HepG2 (cell line): ENCODE results near the gene LSM12. TPM values are rescaled to one million over a fixed set of nuclear protein-coding genes. Genes with fewer than 3 reads are reported as not detected.

Experiments used
- CAMTA2 ChIP-seq: sonication (generic); formaldehyde crosslinking; IDR thresholded peaks from 2 replicates; pipeline ENCODE4 v1.4.0; 2020; ENCODE audit warnings: mild to moderate bottlenecking, missing genetic modification reagents, borderline replicate concordance
- CREM ChIP-seq, 2 experiments: sonication (generic) in 1 of 2; formaldehyde crosslinking in 1 of 2; IDR thresholded peaks; 2 replicates each; pipeline versions ENCODE4 v1.4.0 to v1.6.1; 2016 to 2020; ENCODE audit warnings: antibody characterized with exemption in 1 of 2, mild to moderate bottlenecking in 1 of 2, missing genetic modification reagents in 1 of 2
- EZH2 ChIP-seq: conservative IDR thresholded peaks from 2 replicates; pipeline ENCODE4 v1.6.1; 2012; ENCODE audit warnings: mild to moderate bottlenecking, low read depth, low read length, moderate library complexity
- FOXP1 ChIP-seq, 2 experiments: fragments of 450-650 bp in 1 of 2; IDR thresholded peaks; 2 replicates each; pipeline ENCODE4 v1.6.1; 2017 to 2018; ENCODE audit warnings: antibody characterized with exemption in 1 of 2
- MBD4 ChIP-seq: IDR thresholded peaks from 2 replicates; pipeline ENCODE4 v1.6.1; 2012; ENCODE audit warnings: low read length, inconsistent platforms, borderline replicate concordance
- NR2F2 ChIP-seq: IDR thresholded peaks from 2 replicates; pipeline ENCODE4 v1.6.1; 2012; ENCODE audit warnings: low read depth, inconsistent platforms, borderline replicate concordance
- RARA ChIP-seq: IDR thresholded peaks from 2 replicates; pipeline ENCODE4 v1.6.1; 2016; ENCODE audit warnings: missing genetic modification reagents, missing compliant biosample characterization
- SIX1 ChIP-seq: sonication (generic); formaldehyde crosslinking; IDR thresholded peaks from 2 replicates; pipeline ENCODE4 v1.4.0; 2020; ENCODE audit warnings: missing genetic modification reagents, borderline replicate concordance
- SKI ChIP-seq: fragments of 450-650 bp; IDR thresholded peaks from one replicate; pipeline ENCODE4 v1.6.1; 2018; ENCODE audit warnings: mild to moderate bottlenecking; ENCODE audit not compliant: partially characterized antibody
- ZNF101 ChIP-seq: sonication (generic); formaldehyde crosslinking; IDR thresholded peaks from 2 replicates; pipeline ENCODE4 v1.4.0; 2020; ENCODE audit warnings: mild to moderate bottlenecking, low read depth, missing genetic modification reagents, borderline replicate concordance
- ZNF180 ChIP-seq: sonication (generic); formaldehyde crosslinking; IDR thresholded peaks from 2 replicates; pipeline ENCODE4 v1.4.0; 2020; ENCODE audit warnings: low read depth, missing genetic modification reagents, borderline replicate concordance
- ZNF264 ChIP-seq: sonication (generic); formaldehyde crosslinking; IDR thresholded peaks from 2 replicates; pipeline ENCODE4 v1.4.0; 2020; ENCODE audit warnings: missing genetic modification reagents
- ZNF563 ChIP-seq: sonication (generic); formaldehyde crosslinking; IDR thresholded peaks from 2 replicates; pipeline ENCODE4 v1.8.0; 2022; ENCODE audit warnings: mild to moderate bottlenecking, moderate library complexity, missing genetic modification reagents
- polyA plus RNA-seq, 8 experiments: library from polyadenylated mRNA; depleted of rRNA in 3 of 8; stranded (reverse) in 7 of 8; unstranded in 1 of 8; fragments of >200 nt; fragmentation: Illumina TruSeq in 4 of 8; extraction: Trizol in 4 of 8; gene quantifications; 2 replicates each; pipeline versions ENCODE4 v1.2.1 to v1.2.3, GENCODE V29; 2011 to 2016; ENCODE audit warnings: low read depth in 4 of 8, missing spikeins in 1 of 8, mixed read lengths in 1 of 8; ENCODE audit not compliant: insufficient read depth in 1 of 8
- total RNA-seq, 5 experiments: library from RNA; depleted of rRNA; stranded (reverse); fragments of >200 nt; fragmentation: Illumina TruSeq; extraction: Trizol; gene quantifications; 2 replicates each; pipeline ENCODE4 v1.2.3, GENCODE V29; 2016; ENCODE audit warnings: low read depth in 1 of 5
- TF ChIP-seq, protein P1 (sequence below): sonication (generic); formaldehyde crosslinking; IDR thresholded peaks from 2 replicates; pipeline ENCODE4 v1.8.1; 2023; ENCODE audit warnings: missing genetic modification reagents, inconsistent platforms, borderline replicate concordance
- TF ChIP-seq, protein P2 (sequence below): sonication (generic); formaldehyde crosslinking; IDR thresholded peaks from 2 replicates; pipeline ENCODE4 v1.5.1; 2020; ENCODE audit warnings: mild to moderate bottlenecking, moderate library complexity, missing genetic modification reagents
- TF ChIP-seq, protein P3 (sequence below): sonication (generic); formaldehyde crosslinking; IDR thresholded peaks from 2 replicates; pipeline ENCODE4 v1.5.0; 2020; ENCODE audit warnings: missing genetic modification reagents
- TF ChIP-seq, protein P4 (sequence below), 2 experiments: sonication (generic) in 1 of 2; formaldehyde crosslinking in 1 of 2; IDR thresholded peaks; 2 replicates each; pipeline versions ENCODE4 v1.6.1 to v1.9.0; 2014 to 2022; ENCODE audit warnings: antibody characterized with exemption in 1 of 2, borderline replicate concordance in 1 of 2, inconsistent platforms in 1 of 2, low read depth in 1 of 2, missing genetic modification reagents in 1 of 2

The LSM12 gene
- total and polyA plus RNA-seq, 2 of the 13 experiments (the other 11 are each of a cell fraction or from before 2014, with no cell fraction given), result 52.8 to 55.7 TPM

DNA sequence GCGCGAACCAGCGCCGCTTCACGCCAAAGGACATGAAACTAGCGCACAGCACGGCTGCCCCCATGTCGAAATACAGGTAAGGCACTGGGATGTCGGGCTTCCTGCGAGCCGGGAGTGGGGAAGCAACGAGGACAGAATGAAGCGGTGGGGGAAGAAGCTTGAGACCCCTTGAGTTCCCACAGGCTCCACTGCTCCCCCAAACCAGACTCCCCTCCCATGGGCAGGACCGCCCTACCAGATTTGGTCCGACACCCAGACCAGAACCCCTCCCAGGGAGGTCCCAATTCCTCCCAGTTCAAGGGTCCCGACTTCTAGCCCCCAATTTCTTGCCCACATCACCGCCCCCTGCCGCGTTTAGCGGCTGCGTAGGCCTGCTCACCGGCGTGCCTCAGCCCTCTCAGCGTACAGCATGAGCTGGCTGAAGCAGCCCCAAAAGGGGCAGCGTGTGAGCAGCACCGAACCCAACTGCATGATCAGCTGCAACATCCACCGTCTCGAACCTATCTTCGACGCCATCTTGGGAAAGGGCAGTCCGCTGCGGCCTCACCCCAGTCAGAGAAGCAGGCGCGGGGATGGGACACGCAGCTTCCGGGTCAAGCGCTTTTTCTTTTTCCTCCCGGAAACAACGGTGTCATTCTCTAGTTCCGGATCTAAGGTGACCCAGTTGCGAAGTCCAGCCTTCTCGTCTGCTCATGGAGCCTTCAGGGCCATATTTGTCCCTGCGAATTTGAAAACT is 51.9 kb downstream of the LSM12 start, which contains the start of gene TMEM101 (continued):
- TF ChIP-seq CREM (IDR thresholded peaks at IDR 0.05) (peak; percentile 99), CREM (CRISPR knock-in tag; IDR thresholded peaks at IDR 0.05) (peak; percentile 84), EZH2 (no peak), SIX1 (CRISPR knock-in tag) (peak; percentile 81; the same call in 1 of the 2 replicates), ZNF101 (no peak; the same call in 1 of the 2 replicates), RARA (CRISPR knock-in tag) (peak; percentile 57; the same call in 1 of the 2 replicates), ZNF563 (CRISPR knock-in tag) (no peak; the same call in none of the 2 replicates), CAMTA2 (CRISPR knock-in tag) (peak; percentile 73; the same call in 1 of the 2 replicates), NR2F2 (peak; percentile 43; the same call in 1 of the 2 replicates), FOXP1 (IDR thresholded peaks at IDR 0.05) (no peak), FOXP1 (CRISPR knock-in tag; IDR thresholded peaks at IDR 0.05) (no peak; the same call in 1 of the 2 replicates), MBD4 (no peak), SKI (peak; percentile 63), ZNF264 (CRISPR knock-in tag) (peak; percentile 95), ZNF180 (CRISPR knock-in tag) (no peak)
- TF ChIP-seq, protein P1, sequence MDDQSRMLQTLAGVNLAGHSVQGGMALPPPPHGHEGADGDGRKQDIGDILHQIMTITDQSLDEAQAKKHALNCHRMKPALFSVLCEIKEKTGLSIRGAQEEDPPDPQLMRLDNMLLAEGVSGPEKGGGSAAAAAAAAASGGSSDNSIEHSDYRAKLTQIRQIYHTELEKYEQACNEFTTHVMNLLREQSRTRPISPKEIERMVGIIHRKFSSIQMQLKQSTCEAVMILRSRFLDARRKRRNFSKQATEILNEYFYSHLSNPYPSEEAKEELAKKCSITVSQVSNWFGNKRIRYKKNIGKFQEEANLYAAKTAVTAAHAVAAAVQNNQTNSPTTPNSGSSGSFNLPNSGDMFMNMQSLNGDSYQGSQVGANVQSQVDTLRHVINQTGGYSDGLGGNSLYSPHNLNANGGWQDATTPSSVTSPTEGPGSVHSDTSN (CRISPR knock-in tag), result no peak
- TF ChIP-seq, protein P2, sequence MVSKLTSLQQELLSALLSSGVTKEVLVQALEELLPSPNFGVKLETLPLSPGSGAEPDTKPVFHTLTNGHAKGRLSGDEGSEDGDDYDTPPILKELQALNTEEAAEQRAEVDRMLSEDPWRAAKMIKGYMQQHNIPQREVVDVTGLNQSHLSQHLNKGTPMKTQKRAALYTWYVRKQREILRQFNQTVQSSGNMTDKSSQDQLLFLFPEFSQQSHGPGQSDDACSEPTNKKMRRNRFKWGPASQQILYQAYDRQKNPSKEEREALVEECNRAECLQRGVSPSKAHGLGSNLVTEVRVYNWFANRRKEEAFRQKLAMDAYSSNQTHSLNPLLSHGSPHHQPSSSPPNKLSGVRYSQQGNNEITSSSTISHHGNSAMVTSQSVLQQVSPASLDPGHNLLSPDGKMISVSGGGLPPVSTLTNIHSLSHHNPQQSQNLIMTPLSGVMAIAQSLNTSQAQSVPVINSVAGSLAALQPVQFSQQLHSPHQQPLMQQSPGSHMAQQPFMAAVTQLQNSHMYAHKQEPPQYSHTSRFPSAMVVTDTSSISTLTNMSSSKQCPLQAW (CRISPR knock-in tag), result peak; percentile 99
- TF ChIP-seq, protein P3, sequence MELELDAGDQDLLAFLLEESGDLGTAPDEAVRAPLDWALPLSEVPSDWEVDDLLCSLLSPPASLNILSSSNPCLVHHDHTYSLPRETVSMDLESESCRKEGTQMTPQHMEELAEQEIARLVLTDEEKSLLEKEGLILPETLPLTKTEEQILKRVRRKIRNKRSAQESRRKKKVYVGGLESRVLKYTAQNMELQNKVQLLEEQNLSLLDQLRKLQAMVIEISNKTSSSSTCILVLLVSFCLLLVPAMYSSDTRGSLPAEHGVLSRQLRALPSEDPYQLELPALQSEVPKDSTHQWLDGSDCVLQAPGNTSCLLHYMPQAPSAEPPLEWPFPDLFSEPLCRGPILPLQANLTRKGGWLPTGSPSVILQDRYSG, result no peak
- TF ChIP-seq, protein P4, sequence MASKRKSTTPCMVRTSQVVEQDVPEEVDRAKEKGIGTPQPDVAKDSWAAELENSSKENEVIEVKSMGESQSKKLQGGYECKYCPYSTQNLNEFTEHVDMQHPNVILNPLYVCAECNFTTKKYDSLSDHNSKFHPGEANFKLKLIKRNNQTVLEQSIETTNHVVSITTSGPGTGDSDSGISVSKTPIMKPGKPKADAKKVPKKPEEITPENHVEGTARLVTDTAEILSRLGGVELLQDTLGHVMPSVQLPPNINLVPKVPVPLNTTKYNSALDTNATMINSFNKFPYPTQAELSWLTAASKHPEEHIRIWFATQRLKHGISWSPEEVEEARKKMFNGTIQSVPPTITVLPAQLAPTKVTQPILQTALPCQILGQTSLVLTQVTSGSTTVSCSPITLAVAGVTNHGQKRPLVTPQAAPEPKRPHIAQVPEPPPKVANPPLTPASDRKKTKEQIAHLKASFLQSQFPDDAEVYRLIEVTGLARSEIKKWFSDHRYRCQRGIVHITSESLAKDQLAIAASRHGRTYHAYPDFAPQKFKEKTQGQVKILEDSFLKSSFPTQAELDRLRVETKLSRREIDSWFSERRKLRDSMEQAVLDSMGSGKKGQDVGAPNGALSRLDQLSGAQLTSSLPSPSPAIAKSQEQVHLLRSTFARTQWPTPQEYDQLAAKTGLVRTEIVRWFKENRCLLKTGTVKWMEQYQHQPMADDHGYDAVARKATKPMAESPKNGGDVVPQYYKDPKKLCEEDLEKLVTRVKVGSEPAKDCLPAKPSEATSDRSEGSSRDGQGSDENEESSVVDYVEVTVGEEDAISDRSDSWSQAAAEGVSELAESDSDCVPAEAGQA (IDR thresholded peaks at IDR 0.05; ENCODE audit: low read depth), result peak; percentile 98
- TF ChIP-seq, protein P4 (CRISPR knock-in tag; IDR thresholded peaks at IDR 0.05; ENCODE audit: borderline replicate concordance), result peak; percentile 83; the same call in 1 of the 2 replicates
